Hematopoietic multipotent progenitor cell treated with erythropoietin and hydrocortisone succinate and interleukin-3 and kit ligand, for 8 days (in vitro differentiated cells): ENCODE measurements around the gene TMEM100.
"Not testable (repeated sequence)": the region's sequence is repeated elsewhere in the genome, so short reads cannot be mapped to it uniquely, and the experiment has no call there.

Source experiments
- DNase-seq: peaks from one replicate; pipeline ENCODE4 v3.0.0-alpha.2; 2015

The TMEM100 gene

GRCh38 chr17:55683550-55684315 is 38.9 kb downstream of the TMEM100 start:
- no peak for DNase-seq

- no peak for DNase-seq
Measured at GRCh38 chr17:55681342-55681700, 41.3 kb downstream of the TMEM100 start.

- DNase-seq, result no peak
Measured at GRCh38 chr17:55680686-55681341, 41.9 kb downstream of the TMEM100 start.

GRCh38 chr17:55677446-55677845 is 45.2 kb downstream of the TMEM100 start:
- DNase-seq, result no peak

GRCh38 chr17:55676274-55676673 is 46.4 kb downstream of the TMEM100 start:
- no peak for DNase-seq

- no peak for DNase-seq
Measured at GRCh38 chr17:55673743-55674506, 48.7 kb downstream of the TMEM100 start.

GRCh38 chr17:55672585-55673501 is 49.8 kb downstream of the TMEM100 start:
- no peak for DNase-seq

- not testable (repeated sequence) for DNase-seq
Measured at GRCh38 chr17:55672010-55672409, 50.7 kb downstream of the TMEM100 start.
